Duodenal mucosa (tissue), 2 donors: ENCODE measurements around the gene MT1X.
"Not testable (repeated sequence)": the region's sequence is repeated elsewhere in the genome, so short reads cannot be mapped to it uniquely, and the experiment has no call there.

Source experiments
- H3K27ac ChIP-seq: one replicate; pipeline ENCODE4 v1.7.0; 2013; ENCODE audit warnings: low read depth, low read length
- H3K27me3 ChIP-seq, 2 donors: one replicate each; pipeline ENCODE4 v1.7.0; 2013; ENCODE audit warnings: low read length in 2 of 2, control low read depth in 1 of 2; ENCODE audit not compliant: insufficient read depth in 2 of 2, control insufficient read depth in 1 of 2
- H3K36me3 ChIP-seq, 2 donors: one replicate each; pipeline ENCODE4 v1.7.0; 2013; ENCODE audit warnings: low read length in 2 of 2, control low read depth in 1 of 2; ENCODE audit not compliant: insufficient read depth in 2 of 2, control insufficient read depth in 1 of 2
- H3K4me1 ChIP-seq, 2 donors: one replicate each; pipeline ENCODE4 v1.7.0; 2013; ENCODE audit warnings: low read length in 2 of 2, control low read depth in 1 of 2; ENCODE audit not compliant: insufficient read depth in 2 of 2, control insufficient read depth in 1 of 2
- H3K4me3 ChIP-seq, 2 donors: one replicate each; pipeline ENCODE4 v1.7.0; 2013; ENCODE audit warnings: low read length in 2 of 2, low read depth in 1 of 2
- H3K9ac ChIP-seq, 2 donors: one replicate each; pipeline ENCODE4 v1.7.0; 2013; ENCODE audit warnings: low read length in 2 of 2, low read depth in 1 of 2
- H3K9me3 ChIP-seq, 2 donors: one replicate each; pipeline ENCODE4 v1.7.0; 2013; ENCODE audit warnings: low read length in 2 of 2, control low read depth in 1 of 2; ENCODE audit not compliant: control insufficient read depth in 1 of 2

MT1X gene

DNA sequence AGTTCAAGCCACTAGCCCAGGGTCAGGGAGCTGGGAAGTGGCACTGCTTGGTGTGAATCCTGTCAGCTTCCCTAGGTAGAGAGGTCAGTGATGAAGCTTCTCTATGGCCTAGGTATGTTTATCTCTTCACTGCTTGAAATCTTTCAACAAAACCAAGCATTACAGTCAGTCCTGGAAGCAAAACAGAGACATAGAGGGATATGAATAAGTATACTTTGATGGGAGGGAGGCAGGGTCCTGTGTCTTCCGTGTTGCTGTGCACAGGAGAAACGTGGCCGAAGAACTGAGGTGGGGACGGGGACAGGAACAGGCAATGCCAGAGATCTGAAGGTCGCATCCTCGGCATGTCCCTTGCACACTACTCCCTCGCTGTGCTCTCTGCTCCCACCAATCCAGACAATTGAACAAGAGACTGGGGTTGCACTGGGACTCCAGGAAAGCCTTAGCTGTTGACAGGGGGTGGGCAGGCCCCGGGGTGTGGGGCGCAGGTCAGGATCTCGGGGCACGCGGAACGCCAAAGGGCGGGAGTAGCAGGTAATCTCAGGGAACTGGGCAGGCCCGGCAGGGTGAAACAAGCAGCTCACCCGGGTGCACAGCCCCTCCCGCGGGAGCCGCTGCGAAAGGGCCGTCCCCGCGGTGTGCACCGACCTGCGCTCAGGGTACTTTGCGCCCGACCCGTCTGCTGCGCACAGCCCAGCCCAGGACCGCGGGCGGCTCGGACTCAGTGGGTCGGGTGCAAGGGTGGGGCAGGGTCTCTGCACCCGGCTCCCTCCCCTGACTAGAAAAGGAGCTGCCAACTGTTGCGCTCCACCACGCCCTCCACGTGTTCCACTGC lies 13.0 kb upstream of the MT1X start, which contains the start of gene MT1H:
TSS of gene MT1H (plus strand) at position 810 of the 835 bp plus-strand sequence. CDS start 71 bp downstream, outside the sequence.
- peak within 1 kb of the TSS; percentile 55 to 95 for H3K9ac ChIP-seq
- H3K27ac ChIP-seq, result peak within 1 kb of the TSS; percentile 74
- H3K9me3 ChIP-seq, result no peaks in the 10 kb centered on the region
- H3K4me3 ChIP-seq, result peak within 1 kb of the TSS; percentile 75 to 92
- H3K4me1 ChIP-seq, result peaks cover 13 to 23% of the 10 kb centered on the region in 2 donors
- H3K36me3 ChIP-seq, result peaks cover 0 to 11% of the 10 kb centered on the region in 2 donors
- H3K27me3 ChIP-seq, result peaks cover 0 to 17% of the 10 kb centered on the region in 2 donors

DNA sequence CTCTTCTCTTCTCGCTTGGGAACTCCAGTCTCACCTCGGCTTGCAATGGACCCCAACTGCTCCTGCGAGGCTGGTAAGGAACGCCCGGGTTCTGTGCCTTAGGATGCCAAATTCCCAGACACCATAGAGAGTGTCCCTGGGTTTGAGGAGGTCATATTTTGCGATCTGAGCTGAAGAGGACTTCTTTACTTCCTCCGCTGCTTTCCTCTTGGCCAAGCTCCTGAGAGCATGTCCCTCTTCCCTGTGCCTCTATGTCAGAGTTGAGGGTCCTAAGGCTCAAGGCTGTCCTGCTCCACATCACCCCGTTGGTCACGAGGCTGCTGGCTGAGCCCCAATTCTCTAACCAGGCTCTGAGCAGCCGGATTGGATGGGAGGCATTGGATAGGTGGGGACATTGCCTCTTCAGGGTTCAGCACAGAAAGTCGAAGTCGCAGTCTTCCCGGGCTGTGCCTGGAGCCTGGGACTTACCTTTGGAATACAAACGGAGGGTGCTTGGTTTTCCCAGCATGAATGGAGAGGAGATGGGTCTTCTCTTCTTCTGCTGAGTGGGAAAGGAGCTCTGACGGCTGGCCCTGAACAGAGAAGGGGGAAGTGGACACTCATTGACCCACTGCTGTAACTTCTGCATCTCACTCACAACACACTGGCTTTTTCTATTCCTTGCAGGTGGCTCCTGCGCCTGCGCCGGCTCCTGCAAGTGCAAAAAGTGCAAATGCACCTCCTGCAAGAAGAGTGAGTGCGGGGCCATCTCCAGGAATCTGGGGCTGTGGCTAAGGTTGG lies 12.2 kb upstream of the MT1X start:
- Histone ChIP-seq H3K4me3 (peak overlapping the region; percentile 56 to 78), H3K9ac (peak overlapping the region; percentile 55 to 78), H3K9me3 (no peaks in the 10 kb centered on the region), H3K27ac (peak overlapping the region; percentile 41), H3K36me3 (peaks cover 0 to 11% of the 10 kb centered on the region in 2 donors), H3K4me1 (peaks cover 13 to 23% of the 10 kb centered on the region in 2 donors), H3K27me3 (peaks cover 0 to 14% of the 10 kb centered on the region in 2 donors)

DNA sequence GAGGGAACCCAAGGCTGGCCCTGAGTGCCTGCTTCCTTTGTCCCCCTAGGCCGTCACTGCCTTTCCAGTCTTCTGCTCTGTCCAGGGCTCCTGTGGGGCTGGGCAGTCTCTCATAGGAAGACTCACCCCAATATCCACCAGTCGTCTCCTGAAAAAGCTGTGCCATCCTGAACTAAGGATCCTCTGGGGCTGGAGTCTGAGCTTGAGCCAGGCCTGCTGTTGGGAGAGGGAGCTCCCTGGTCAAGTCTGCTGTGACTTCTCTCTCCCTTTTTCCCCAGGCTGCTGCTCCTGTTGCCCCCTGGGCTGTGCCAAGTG lies 11.7 kb upstream of the MT1X start:
- Histone ChIP-seq H3K4me3 (peak overlapping the region; percentile 56 to 78), H3K9me3 (no peaks in the 10 kb centered on the region), H3K36me3 (peaks cover 0 to 11% of the 10 kb centered on the region in 2 donors), H3K27ac (peak overlapping the region; percentile 41), H3K9ac (peak overlapping the region; percentile 55 to 78), H3K27me3 (peaks cover 0 to 14% of the 10 kb centered on the region in 2 donors), H3K4me1 (peaks cover 13 to 27% of the 10 kb centered on the region in 2 donors)

DNA sequence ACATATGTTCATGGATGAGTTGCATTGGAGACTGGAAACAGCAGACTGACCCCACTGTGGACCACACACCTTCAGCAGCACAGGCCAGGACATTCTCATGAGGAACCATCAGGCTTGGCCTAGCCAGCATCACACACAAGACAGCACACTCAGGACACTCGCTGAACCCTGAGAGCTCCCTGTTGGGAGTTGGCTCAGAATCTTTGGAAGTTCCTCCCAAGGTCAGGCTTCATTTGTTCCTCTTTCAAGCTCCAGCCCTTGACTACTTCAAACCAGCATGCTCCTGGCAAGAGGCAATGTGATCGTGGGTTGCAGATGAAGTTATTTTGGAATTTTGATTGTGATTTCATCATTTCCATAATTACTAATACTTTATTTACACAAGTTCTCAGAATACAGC lies 10.6 kb upstream of the MT1X start:
- peaks cover 0 to 14% of the 10 kb centered on the region in 2 donors for H3K27me3 ChIP-seq
- H3K36me3 ChIP-seq, result peaks cover 0 to 11% of the 10 kb centered on the region in 2 donors
- H3K9me3 ChIP-seq, H3K27ac ChIP-seq, H3K9ac ChIP-seq, H3K4me3 ChIP-seq: not testable (repeated sequence)
- peaks cover 13 to 27% of the 10 kb centered on the region in 2 donors for H3K4me1 ChIP-seq

DNA sequence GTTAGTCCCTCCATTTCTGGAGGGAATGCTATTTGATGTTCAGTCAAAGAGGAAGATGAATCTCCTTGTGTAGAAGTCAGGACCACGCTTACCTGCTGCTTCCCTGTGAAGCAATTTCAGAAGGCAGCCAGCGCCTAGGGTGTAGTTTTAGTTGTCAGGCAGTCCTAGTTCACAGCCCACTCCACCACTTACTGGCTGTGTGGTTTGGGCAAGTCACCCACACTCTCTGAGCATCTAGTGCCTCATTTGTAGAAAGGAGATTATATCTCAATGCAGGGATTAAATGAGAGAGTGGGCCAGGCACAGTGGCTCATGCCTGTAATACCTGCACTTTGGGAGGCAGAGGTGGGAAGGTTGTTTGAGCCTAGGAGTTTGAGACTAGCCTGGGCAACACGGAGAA lies 10.1 kb upstream of the MT1X start:
- not testable (repeated sequence) for H3K9ac ChIP-seq, H3K4me3 ChIP-seq, H3K9me3 ChIP-seq, H3K27ac ChIP-seq
- peaks cover 0 to 11% of the 10 kb centered on the region in 2 donors for H3K36me3 ChIP-seq
- peaks cover 0 to 14% of the 10 kb centered on the region in 2 donors for H3K27me3 ChIP-seq
- H3K4me1 ChIP-seq, result peaks cover 13 to 27% of the 10 kb centered on the region in 2 donors

DNA sequence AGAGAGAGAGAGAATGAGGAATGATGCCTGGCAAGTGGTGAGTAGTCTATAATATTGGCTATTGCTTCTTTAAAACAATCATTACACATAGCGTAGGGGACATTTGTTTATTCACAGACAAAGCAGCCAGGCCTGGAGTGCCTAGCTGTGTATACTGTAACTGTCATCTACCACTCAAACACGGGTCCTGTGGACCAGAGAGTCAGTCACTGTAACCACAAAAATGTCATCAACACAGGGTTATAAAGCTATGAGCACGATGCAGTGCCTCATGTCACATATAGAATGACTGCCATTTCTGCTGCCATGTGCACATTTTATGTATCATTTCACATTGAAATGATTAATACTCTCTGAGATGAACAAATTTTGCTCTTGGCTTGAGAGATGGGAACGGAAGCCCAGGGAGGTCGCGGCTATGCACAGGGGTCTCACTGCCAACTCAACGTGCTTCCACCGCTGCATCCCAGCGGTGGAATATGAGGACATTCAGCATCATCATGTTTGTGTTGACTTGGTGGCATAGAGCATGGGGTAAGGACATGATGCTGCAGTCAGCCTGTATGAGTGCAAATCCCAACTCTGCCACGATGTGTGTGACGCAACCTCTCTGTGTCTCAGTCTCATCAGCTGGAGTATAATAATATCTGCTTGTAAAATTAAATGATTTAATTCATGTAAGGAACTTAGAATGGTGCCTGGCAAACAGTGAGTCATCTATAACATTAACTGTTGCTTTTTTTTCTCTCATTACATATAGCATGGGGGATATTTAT lies 9.3 kb upstream of the MT1X start:
- Histone ChIP-seq H3K9me3 (no peaks in the 10 kb centered on the region), H3K27me3 (peaks cover 0 to 10% of the 10 kb centered on the region in 2 donors), H3K4me1 (peaks cover 13 to 27% of the 10 kb centered on the region in 2 donors), H3K4me3 (no peak overlapping the region), H3K36me3 (peaks cover 0 to 5% of the 10 kb centered on the region in 2 donors), H3K9ac (no peak overlapping the region), H3K27ac (no peak overlapping the region)

DNA sequence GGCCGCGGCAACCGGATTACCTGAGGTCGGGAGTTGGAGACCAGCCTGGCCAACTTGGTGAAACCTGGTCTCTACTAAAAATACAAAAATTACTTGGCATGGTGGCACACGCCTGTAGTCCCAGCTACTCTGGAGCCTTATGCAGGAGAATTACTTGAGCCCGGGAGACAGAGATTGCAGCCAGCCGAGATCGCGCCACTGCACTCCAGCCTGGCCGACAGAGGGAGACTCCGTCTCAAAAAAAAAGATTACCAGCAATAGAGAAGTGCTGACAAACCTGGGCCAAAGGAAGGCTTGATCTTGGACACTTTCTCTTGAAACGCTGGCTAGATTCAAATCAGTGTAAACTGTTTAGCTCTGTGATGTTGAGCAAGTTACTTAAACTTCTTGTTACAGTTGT lies 8.3 kb upstream of the MT1X start:
- Histone ChIP-seq H3K27me3 (peaks cover 0 to 4% of the 10 kb centered on the region in 2 donors), H3K4me1 (peaks cover 4 to 18% of the 10 kb centered on the region in 2 donors), H3K9me3 (no peaks in the 10 kb centered on the region), H3K27ac (no peak overlapping the region), H3K4me3 (no peak overlapping the region), H3K9ac (no peak overlapping the region), H3K36me3 (peaks cover 0 to 5% of the 10 kb centered on the region in 2 donors)

DNA sequence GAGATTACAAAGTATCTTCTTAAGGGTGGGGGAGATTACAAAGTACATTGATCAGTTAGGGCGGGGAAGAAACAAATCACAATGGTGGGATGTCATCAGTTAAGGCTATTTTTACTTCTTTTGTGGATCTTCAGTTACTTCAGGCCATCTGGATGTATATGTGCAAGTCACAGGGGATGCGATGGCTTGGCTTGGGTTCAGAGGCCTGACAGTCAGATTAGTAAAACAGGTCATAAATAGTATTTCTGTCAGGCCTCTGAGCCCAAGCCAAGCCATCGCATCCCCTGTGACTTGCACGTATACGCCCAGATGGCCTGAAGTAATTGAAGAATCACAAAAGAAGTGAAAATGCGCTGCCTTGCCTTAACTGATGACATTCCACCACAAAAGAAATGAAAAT lies 7.7 kb upstream of the MT1X start:
- H3K9me3 ChIP-seq, H3K4me3 ChIP-seq, H3K9ac ChIP-seq, H3K27me3 ChIP-seq, H3K36me3 ChIP-seq, H3K27ac ChIP-seq: not testable (repeated sequence)
- H3K4me1 ChIP-seq, result peaks cover 0 to 13% of the 10 kb centered on the region in 2 donors

DNA sequence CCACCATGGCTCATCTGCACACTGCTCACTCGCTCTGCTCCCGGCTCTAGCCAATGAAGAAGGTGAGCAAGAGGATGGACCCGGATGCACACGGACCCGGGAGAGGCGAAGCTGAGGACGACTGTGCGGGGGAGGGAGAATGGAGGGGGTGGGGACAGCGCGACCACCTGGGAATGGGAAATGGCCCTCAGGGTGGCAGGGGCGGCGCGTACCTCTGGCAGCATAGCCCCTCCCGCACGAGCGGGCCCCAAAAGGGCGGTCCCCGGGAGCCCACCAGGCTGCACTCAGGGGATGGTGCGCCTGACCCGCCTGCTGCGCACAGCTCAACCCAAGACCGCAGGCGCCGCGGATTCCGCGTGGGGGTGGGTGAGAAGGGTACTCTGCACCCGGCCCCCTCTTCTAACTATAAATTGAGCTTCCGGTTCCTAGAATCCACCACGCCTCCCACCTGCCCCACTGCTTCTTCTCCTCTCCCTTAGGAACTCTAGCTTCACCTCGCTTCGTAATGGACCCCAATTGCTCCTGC lies 6.5 kb upstream of the MT1X start:
- H3K9ac ChIP-seq, result peak overlapping the region in 1 of 2 donors; percentile 53

More for the DNA sequence above, 6.5 kb upstream of the MT1X start:
- Histone ChIP-seq H3K4me3 (peak overlapping the region; percentile 48 to 66), H3K4me1 (peaks cover 0 to 5% of the 10 kb centered on the region in 2 donors), H3K36me3 (peaks cover 0 to 2% of the 10 kb centered on the region in 2 donors), H3K27ac (no peak overlapping the region), H3K9me3 (no peaks in the 10 kb centered on the region), H3K27me3 (no peaks in the 10 kb centered on the region)
